Epithelial cell of esophagus (primary cell): ENCODE data around the gene XKR7.
"Not testable (repeated sequence)": the region's sequence is repeated elsewhere in the genome, so short reads cannot be mapped to it uniquely, and the experiment has no call there.

Experiments
- DNase-seq: peaks from one replicate; pipeline ENCODE4 v3.0.0; 2010; ENCODE audit warnings: low read depth
- H3K4me3 ChIP-seq: 2 replicates; pipeline ENCODE4 v1.5.1; 2011; ENCODE audit warnings: mild to moderate bottlenecking, low read length, control low read depth
- TF ChIP-seq, protein P1 (sequence below): IDR thresholded peaks from 2 replicates; pipeline ENCODE4 v1.5.1; 2011; ENCODE audit warnings: low read depth, mild to moderate bottlenecking, low read length, control low read depth, inconsistent platforms; ENCODE audit not compliant: insufficient read depth; ENCODE audit errors: missing control alignments

The XKR7 gene

DNA sequence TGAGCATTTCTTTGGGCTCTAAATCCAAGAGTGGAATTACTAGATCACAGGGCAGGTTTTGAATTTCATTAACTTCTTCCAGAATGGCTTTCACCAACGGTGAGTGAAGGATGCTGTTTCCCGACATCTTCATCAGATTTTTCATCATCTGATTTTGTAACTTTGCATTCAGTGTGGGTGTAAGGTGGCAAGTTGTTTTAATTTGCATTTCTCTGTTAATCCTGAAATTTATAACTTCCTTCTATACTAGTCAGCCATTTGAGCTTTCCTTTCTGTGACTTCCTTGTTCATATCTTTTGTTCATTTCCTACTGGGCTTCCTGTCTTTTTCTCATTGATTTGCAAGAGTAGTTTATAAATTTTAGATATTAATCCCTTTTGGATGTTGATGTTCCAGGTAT, 65.4 kb downstream of the XKR7 start:
- H3K4me3 ChIP-seq, result no peak overlapping the region
- TF ChIP-seq, protein P1, sequence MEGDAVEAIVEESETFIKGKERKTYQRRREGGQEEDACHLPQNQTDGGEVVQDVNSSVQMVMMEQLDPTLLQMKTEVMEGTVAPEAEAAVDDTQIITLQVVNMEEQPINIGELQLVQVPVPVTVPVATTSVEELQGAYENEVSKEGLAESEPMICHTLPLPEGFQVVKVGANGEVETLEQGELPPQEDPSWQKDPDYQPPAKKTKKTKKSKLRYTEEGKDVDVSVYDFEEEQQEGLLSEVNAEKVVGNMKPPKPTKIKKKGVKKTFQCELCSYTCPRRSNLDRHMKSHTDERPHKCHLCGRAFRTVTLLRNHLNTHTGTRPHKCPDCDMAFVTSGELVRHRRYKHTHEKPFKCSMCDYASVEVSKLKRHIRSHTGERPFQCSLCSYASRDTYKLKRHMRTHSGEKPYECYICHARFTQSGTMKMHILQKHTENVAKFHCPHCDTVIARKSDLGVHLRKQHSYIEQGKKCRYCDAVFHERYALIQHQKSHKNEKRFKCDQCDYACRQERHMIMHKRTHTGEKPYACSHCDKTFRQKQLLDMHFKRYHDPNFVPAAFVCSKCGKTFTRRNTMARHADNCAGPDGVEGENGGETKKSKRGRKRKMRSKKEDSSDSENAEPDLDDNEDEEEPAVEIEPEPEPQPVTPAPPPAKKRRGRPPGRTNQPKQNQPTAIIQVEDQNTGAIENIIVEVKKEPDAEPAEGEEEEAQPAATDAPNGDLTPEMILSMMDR, result no peak
- DNase-seq, result no peak

DNA sequence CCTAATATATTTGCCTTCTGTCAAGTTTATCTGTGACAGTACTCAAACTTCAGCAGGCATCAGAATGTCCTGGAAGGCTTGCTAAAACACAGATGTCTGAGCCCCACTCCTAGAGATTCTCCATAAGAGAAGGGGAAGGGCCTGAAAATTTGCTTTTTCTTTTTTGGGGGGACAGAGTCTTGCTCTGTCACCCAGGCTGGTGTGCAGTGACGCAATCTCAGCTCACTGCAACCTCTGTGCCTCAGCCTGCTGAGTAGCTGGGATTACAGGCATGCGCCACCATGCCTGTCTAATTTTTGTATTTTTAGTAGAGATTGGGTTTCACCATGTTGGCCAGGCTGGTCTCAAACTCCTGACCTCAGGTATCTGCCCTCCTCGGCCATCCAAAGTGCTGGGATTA, 65.8 kb downstream of the XKR7 start:
- DNase-seq, result not testable (repeated sequence)

DNA sequence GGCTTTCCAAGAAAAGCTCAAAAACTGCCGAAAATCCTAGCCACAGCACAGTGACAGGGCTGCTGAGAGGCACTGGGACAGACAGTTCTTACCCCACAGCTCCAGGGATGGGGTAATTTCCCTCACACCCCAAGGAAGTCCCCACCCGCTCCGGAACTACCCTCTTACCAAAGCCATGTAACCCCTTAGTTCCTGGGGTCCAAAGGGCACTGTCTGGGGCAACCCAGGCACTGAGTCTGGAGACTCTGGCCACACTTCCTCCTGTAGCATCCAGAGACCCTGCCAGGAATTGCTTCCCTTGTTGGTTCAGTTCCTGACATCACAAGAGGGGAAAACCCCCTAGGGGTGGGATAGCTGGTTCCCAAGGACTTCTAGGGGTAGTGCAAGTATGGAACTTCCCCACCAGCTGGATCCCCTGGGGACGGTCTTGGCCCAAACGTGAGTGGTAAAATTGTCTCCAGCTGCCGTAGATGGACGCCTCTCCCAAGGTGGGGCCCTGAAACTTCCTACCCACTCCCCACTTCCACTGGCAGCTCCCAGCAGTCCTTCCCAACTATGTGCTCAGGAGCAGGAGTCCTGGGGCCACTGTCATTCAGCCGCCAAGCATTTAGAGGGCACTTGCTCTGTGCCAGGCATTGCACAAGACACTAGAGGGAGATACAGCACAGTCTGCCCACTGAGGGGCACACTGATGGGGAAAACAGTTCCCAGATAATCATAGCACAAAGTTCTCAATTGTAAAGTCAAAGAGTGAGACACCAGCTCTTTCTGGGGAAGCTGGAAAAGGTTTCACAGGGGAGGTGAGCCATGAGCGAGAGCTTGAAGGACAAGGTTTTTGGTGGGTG, 66.9 kb downstream of the XKR7 start:
- TF ChIP-seq, protein P1, result peak; percentile 35
- peak; percentile 24 for DNase-seq
- H3K4me3 ChIP-seq, result no peak overlapping the region

More for the DNA sequence above, 65.8 kb downstream of the XKR7 start:
- not testable (repeated sequence) for H3K4me3 ChIP-seq

DNA sequence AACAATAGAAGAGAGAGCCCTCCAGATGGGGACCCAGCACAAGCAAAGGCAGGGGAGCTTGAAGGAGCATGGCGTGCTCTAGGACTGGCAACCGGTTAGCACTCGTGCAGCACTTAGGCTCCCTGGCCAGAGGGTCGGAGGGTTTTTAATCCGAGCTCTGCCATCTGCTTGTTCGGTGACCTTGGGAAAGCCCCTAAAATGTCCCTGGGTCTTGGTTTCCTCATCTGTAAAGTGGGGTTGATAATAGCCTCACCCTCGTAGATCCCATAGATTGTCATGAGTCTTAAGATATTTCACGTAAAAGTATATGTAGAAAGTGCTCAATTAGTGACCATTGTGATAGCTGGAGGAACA, 67.5 kb downstream of the XKR7 start:
- TF ChIP-seq, protein P1, result no peak
- no peak overlapping the region for H3K4me3 ChIP-seq
- DNase-seq, result no peak

DNA sequence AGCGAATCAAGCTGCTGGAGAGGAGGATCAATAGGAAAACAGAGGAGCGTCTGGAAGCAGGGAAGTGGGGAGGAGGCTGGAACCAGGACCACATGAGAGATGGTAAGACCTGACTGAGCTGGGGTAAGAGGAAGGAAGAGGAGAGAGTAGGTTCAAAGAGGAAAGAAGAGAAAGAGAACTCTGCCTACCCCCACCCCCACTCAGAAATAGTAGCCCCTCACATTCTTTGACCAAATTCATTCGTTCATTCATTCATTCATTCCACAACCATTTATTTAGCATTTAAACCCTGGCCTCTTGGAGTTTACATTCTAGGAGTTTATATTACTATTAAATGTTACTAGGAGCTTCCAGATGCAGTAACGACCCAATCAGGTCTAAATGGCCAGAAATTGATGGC, 68.3 kb downstream of the XKR7 start:
- TF ChIP-seq, protein P1, result no peak
- H3K4me3 ChIP-seq, result no peak overlapping the region
- no peak for DNase-seq

DNA sequence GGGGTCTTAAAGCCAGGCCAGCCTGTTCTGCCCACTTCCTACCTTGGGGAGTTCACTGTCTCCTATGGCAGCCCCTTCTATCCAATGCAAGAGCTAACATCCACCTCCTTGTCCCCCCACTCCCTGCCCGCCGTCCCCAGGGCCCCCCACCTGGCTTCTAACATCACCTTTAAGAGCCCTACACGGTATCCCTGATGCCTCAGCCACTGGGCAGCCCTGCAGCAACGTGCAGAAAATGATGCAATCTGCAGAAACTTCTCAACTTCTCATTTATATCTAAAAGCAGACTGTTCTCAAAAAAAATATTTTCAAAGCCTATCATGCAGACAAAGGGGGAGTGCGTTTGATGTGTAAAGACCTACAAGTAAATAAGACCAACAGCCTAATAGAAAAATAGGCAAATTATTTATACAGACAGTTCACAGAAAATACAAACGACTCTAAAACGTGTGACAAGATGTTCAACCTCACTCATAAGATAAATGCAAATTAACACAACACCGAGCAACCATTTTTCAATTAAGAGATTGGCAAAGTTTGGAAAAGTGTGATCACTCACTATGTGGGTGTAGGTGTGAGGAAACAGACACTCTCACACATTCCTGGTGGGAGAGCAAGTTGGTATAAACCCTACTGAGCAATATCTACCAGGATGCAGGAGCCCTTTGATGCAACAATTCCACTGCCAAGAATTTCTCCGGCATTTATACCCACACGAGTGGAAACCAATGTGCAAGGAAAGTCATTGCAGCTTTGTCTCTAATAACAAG, 69.0 kb downstream of the XKR7 start:
- no peak for DNase-seq
- TF ChIP-seq, protein P1, result no peak
- no peak overlapping the region for H3K4me3 ChIP-seq

DNA sequence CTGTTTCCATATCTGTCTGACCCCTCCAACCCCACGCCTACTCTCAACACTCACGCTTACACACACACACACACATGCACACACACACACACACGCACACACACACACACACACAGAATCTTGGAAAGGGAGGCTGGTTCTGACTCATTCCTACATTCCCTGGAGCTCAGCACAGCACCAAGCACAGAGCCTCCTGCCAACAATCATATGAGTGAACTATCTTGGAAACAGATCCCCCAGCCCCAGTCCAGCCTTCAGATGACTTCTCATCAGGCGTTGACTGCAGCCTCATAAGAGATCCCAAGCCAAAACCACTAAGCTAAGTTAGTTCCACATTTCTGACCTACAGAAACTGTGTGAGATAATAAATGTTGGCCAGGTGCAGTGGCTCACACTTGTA, 70.0 kb downstream of the XKR7 start:
- TF ChIP-seq, protein P1, result no peak
- no peak overlapping the region for H3K4me3 ChIP-seq
- DNase-seq, result peak; percentile 62
